Upper lobe of left lung (tissue), 4 donors: ENCODE results near the gene PIGU.

Experiments
- CTCF ChIP-seq, 6 experiments: fragments of 450-650 bp in 4 of 6; fragments of 200-600 bp in 2 of 6; sonication (generic) in 2 of 6; IDR thresholded peaks; one replicate each; pipeline ENCODE4 v1.5.1; 2016 to 2019; ENCODE audit warnings: antibody characterized with exemption in 6 of 6
- POLR2A ChIP-seq, 4 donors: fragments of 450-650 bp; IDR thresholded peaks; one replicate each; pipeline ENCODE4 v1.5.1; 2016 to 2017; ENCODE audit warnings: antibody characterized with exemption in 4 of 4, mild to moderate bottlenecking in 2 of 4

GRCh38 chr20:34574861-34575260 lies 102.0 kb downstream of the PIGU start:
- TF ChIP-seq CTCF (IDR thresholded peaks at IDR 0.05) (no peak), POLR2A (IDR thresholded peaks at IDR 0.05) (no peak)
